GM23338 (cell line): ENCODE results near the gene S100A12.

Experiments used
- CREB1 ChIP-seq: fragments of 250-450 bp; sonication (Bioruptor Pico); IDR thresholded peaks from 2 replicates; pipeline ENCODE4 v1.5.0; 2020; ENCODE audit warnings: low read depth, mild to moderate bottlenecking, moderate library complexity
- CTCF ChIP-seq, 2 experiments: fragments of 200-600 bp in 1 of 2; sonication (generic) in 1 of 2; conservative IDR thresholded peaks; 2 replicates each; pipeline versions ENCODE4 v1.5.1 to v1.6.1; 2016 to 2017; ENCODE audit warnings: antibody characterized with exemption in 2 of 2, low read depth in 2 of 2, mild to moderate bottlenecking in 2 of 2, moderate library complexity in 1 of 2
- EZH2 ChIP-seq: fragments of 200-600 bp; sonication (generic); IDR thresholded peaks from one replicate; pipeline ENCODE4 v1.8.0; 2017; ENCODE audit warnings: antibody characterized with exemption, mild to moderate bottlenecking, low read depth; ENCODE audit not compliant: unreplicated experiment
- EZH2phosphoT487 ChIP-seq: fragments of 200-600 bp; sonication (generic); IDR thresholded peaks from one replicate; pipeline ENCODE4 v1.8.1; 2018; ENCODE audit warnings: antibody characterized with exemption; ENCODE audit not compliant: unreplicated experiment
- JUNB ChIP-seq: IDR thresholded peaks from one replicate; pipeline ENCODE4 v1.6.1; 2016; ENCODE audit warnings: antibody characterized with exemption; ENCODE audit not compliant: unreplicated experiment
- POLR2AphosphoS5 ChIP-seq: IDR thresholded peaks from 2 replicates; pipeline ENCODE4 v1.6.1; 2016; ENCODE audit warnings: antibody characterized with exemption, low read depth
- REST ChIP-seq: IDR thresholded peaks from one replicate; pipeline ENCODE4 v1.6.1; 2018; ENCODE audit warnings: antibody characterized with exemption; ENCODE audit not compliant: unreplicated experiment
- ZNF331 ChIP-seq: fragments of 250-450 bp; sonication (Bioruptor Pico); IDR thresholded peaks from 2 replicates; pipeline ENCODE4 v1.5.0; 2020; ENCODE audit warnings: low read depth, mild to moderate bottlenecking, moderate library complexity
- TF ChIP-seq, protein P1 (sequence below): IDR thresholded peaks from 2 replicates; pipeline ENCODE4 v1.6.1; 2016; ENCODE audit warnings: antibody characterized with exemption

DNA sequence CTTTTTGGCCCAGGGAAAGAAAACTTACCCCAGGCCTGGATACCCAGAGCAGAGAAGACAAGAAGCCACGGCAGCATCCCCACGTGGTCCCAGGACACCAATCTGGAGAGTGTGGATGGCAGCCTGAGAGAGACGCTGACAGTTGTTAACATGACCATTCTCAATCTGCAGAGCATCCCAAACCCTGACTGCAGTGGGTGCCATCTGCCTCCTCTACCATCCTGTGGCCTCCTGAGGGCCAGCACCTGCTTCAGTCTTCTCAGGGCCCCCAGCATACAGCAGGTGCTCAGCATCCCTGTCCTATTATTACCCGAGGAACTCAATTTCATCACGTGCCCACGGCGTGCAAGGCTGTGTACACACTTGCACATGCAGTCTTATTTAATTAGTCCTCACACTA lies 27.6 kb downstream of the S100A12 start:
- TF ChIP-seq CTCF (conservative IDR thresholded peaks at IDR 0.05; ENCODE audit: low read depth in 2 of 2) (no peak), EZH2 (no peak), JUNB (no peak), EZH2phosphoT487 (no peak), CREB1 (CRISPR knock-in tag) (no peak), POLR2AphosphoS5 (no peak), REST (no peak), ZNF331 (CRISPR knock-in tag) (no peak)
- TF ChIP-seq, protein P1, sequence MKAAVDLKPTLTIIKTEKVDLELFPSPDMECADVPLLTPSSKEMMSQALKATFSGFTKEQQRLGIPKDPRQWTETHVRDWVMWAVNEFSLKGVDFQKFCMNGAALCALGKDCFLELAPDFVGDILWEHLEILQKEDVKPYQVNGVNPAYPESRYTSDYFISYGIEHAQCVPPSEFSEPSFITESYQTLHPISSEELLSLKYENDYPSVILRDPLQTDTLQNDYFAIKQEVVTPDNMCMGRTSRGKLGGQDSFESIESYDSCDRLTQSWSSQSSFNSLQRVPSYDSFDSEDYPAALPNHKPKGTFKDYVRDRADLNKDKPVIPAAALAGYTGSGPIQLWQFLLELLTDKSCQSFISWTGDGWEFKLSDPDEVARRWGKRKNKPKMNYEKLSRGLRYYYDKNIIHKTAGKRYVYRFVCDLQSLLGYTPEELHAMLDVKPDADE = no peak
